ENCODE data around the gene CRELD1. TPM values are rescaled to one million over a fixed set of nuclear protein-coding genes. Genes with fewer than 3 reads are reported as not detected.

The CRELD1 gene
- total and polyA plus RNA-seq, 2 of the 4 experiments (the other 2 are of a cell fraction): 8.6 to 25.7 TPM

DNA sequence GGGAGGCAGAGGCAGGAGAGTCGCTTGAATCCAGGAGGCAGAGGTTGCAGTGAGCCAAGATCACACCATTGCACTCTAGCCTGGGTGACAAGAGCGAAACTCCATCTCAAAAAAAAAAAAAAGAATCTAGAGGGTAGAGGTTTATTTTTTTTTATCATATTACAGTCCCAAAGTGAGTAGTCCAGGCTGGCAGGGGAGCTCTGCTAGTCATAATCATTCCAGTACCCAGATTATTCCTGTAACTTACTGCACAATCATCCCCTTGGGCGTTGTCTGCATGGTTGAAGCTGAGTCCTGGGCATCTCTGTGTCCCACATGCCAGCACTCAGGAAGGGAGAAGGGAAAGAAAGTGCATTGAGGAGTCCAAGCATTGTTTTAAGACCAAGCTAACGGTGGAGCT, 8.5 kb downstream of the CRELD1 start:
- Histone ChIP-seq H3K9me1 (ENCODE audit: insufficient read depth, low read length) (peaks cover 8% of the 10 kb centered on the region; the same call in 1 of the 2 replicates), H2AK5ac (ENCODE audit: low read depth, low read length) (no peak overlapping the region), H3K27ac (ENCODE audit: insufficient read depth, low read length) (no peak overlapping the region), H3K9me3 (ENCODE audit: control insufficient read depth, insufficient read depth, low read length) (no peaks in the 10 kb centered on the region), H4K8ac (ENCODE audit: low read depth in 2 of 2, low read length in 2 of 2) (no peak overlapping the region), H3K27me3 (ENCODE audit: control insufficient read depth, insufficient read depth, low read length) (no peaks in the 10 kb centered on the region), H3K36me3 (ENCODE audit: control insufficient read depth, insufficient read depth, low read length) (peaks cover 9% of the 10 kb centered on the region), H3K4me3 (ENCODE audit: insufficient read depth, low read depth, low read length) (no peak overlapping the region), H3K56ac (ENCODE audit: extremely low read depth, insufficient read depth, low read length) (no peak overlapping the region), H3K79me1 (ENCODE audit: low read depth in 1 of 2, low read length in 2 of 2) (no peaks in the 10 kb centered on the region), H2BK5ac (ENCODE audit: low read depth, low read length, poor library complexity, severe bottlenecking) (no peak overlapping the region), H3K4me1 (ENCODE audit: control insufficient read depth, insufficient read depth, low read length) (peaks cover 5% of the 10 kb centered on the region; the same call in 1 of the 2 replicates), H2AK9ac (replicated peaks; ENCODE audit: low read depth, low read length, poor library complexity) (no peak overlapping the region), H3K18ac (ENCODE audit: low read depth, low read length) (no peak overlapping the region), H3K14ac (replicated peaks; ENCODE audit: low read depth, low read length) (no peak overlapping the region), H3K4ac (ENCODE audit: low read depth, low read length) (no peak overlapping the region), H4K91ac (ENCODE audit: insufficient read depth, low read depth, low read length) (no peak overlapping the region), H2AFZ (replicated peaks; ENCODE audit: low read length, poor library complexity) (no peak overlapping the region), H3K4me2 (ENCODE audit: low read depth, low read length) (no peak overlapping the region), H4K20me1 (ENCODE audit: insufficient read depth, low read length) (no peaks in the 10 kb centered on the region; the same call in 1 of the 2 replicates), H3K9ac (ENCODE audit: low read depth, low read length) (no peak overlapping the region), H3K23ac (ENCODE audit: low read depth, low read length) (no peak overlapping the region), H2BK20ac (ENCODE audit: low read depth, low read length) (no peak overlapping the region), H2BK120ac (ENCODE audit: low read depth, low read length) (no peak overlapping the region), H4K5ac (ENCODE audit: low read depth, low read length) (no peak overlapping the region), H2BK15ac (ENCODE audit: low read depth, low read length) (no peak overlapping the region)
- ATAC-seq (ENCODE audit: low read depth) (no peak), DNase-seq (no peak)
- no TSS peak for BruUV-seq (replicated peaks)
- dilution Hi-C loops (cut with HindIII; ENCODE audit: low sequenced_read_pairs, unreplicated experiment) (no loop called here), in situ Hi-C loops (cut with MboI; ENCODE audit: low sequenced_read_pairs) (no loop called here), intact Hi-C loops (cut with micrococcal nuclease) (no loop called here)
- CTCF ChIA-PET: no interaction called here
- POLR2A ChIA-PET (ENCODE audit: unreplicated experiment): no interaction called here
- no peak for TF ChIP-seq CEBPB (IDR thresholded peaks at IDR 0.05; ENCODE audit: low read depth, low read length)
- TF ChIP-seq POLR2A (IDR thresholded peaks at IDR 0.05; ENCODE audit: low read depth, low read length): no peak
- no peak for TF ChIP-seq RCOR1 (IDR thresholded peaks at IDR 0.05; ENCODE audit: insufficient replicate concordance, low read length)
- WGBS, 2 experiments (ENCODE audit: extremely low coverage in 2 of 2, insufficient read length in 1 of 2): 40% methylated on average over 1 of the region's 4 CpGs; no CpG with 5 or more reads in 1 of the 2 experiments

All from IMR-90 (cell line).